Measurements from ENCODE around the gene SKA2.
"Not testable (repeated sequence)": the region's sequence is repeated elsewhere in the genome, so short reads cannot be mapped to it uniquely, and the experiment has no call there.

The SKA2 gene

GRCh38 chr17:59094861-59095530, 60.0 kb downstream of the SKA2 start:
- ATAC-seq (no peak), DNase-seq (no peak)

GRCh38 chr17:59093702-59094231, 61.2 kb downstream of the SKA2 start:
- DNase-seq: no peak
- no peak for ATAC-seq

DNA sequence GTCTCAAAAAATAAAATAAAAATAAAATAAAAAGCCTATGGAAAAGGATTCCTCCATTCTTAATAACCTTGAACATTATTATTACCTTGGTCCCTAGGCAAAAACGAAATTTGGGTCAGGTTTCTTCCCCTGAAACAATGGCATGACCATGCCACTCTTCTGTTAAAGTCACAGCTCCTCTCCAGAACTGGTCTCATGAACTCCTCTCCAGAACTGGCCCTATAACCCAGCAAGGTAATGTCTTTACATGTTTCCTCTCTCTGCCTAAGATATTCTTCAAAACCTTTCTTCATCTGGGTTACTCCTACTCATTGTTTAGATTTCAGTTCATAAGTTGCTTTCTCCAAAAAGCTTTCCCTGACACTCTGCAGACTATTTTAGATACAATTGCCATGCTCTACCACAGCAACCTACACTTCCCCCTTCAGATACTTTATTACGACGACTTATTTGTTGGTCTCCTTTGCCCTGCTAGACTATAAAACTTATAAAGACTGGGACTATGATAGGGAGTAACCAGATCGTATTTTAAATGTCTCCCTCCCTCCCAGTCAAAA, 61.8 kb downstream of the SKA2 start:
- DNase-seq: no peak
- no peak for ATAC-seq

- ATAC-seq: not testable (repeated sequence)
These were observed 64.4 kb downstream of the SKA2 start for GRCh38 chr17:59090593-59090992.

DNA sequence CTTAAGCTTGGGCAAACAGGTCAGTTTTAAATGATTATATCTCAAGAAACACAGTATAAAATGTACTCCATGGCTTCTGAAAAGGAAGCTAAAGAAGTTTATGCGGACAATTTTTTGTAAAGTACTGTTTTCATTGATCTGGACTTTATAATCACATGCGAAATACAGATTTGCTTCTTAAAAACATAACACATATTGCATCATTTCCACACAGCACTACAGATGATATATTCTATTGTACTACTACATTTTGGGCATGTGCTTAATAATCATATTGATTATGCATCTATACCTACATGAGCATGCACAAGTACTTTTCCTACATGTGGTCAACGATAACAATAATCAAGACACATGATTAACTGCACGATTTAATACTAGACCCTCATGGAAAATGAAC, 70.8 kb downstream of the SKA2 start:
- DNase-seq (no peak), ATAC-seq (no peak)

More at GRCh38 chr17:59090593-59090992, 64.4 kb downstream of the SKA2 start:
- not testable (repeated sequence) for DNase-seq

DNA sequence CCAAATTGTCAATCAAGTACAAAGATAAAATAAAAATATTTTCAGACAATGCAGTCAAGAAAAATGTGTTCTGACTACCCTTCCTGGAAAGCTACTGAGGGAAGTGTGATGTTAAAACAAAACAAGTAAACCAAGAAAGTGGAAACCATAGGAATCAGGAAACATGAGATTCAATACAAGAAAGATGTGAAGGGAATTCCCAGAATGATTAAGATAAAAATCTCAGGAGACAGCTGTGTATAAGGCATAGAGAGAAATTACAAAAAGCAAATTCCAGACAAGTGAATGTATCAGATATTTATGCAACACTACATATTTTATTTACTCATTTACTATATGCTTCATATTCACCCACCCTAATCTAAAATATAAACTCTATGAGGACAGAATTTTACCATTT, 80.5 kb downstream of the SKA2 start:
- DNase-seq (no peak), ATAC-seq (no peak)

DNA sequence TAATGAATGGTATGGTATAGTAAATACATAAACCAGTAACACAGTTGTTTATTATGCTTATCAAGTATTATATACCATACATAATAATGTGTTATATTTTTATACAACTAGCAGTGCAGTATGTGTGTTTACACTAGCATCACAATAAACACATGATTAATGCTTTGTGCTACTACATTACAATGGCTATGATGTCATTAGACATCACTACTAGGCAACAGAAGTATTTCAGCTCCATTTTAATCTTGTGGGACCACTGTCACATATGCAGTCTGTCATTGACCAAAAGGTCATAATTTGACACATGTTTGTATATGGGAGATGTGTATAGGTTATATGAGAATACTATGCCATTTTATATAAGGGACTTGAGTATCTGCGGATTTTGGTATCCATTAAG, 81.0 kb downstream of the SKA2 start:
- no peak for ATAC-seq
- DNase-seq: no peak

- ATAC-seq: no peak
- DNase-seq: no peak
These were observed 85.1 kb downstream of the SKA2 start for GRCh38 chr17:59069856-59070255.

DNA sequence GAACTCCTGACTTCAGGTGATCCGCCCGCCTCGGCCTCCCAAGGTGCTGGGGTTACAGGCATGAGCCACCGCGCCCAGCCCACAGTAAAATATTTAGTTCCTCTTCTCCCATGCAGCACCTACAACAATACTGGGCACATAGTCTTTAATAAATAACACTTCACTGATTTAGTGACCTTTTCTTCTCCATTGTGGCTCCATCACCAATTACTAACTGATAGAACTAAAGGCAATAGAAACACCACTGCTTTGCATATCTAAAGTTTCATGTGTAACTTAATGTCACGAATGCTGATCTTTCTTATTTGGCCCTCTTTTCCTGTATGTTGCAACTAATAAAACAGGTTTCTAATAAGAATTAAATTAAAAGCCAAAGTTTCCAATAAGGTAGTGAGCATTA, 87.2 kb downstream of the SKA2 start:
- ATAC-seq (no peak), DNase-seq (no peak)

- no peak for ATAC-seq
- DNase-seq: no peak
These were observed 87.6 kb downstream of the SKA2 start for GRCh38 chr17:59067340-59067739.

DNA sequence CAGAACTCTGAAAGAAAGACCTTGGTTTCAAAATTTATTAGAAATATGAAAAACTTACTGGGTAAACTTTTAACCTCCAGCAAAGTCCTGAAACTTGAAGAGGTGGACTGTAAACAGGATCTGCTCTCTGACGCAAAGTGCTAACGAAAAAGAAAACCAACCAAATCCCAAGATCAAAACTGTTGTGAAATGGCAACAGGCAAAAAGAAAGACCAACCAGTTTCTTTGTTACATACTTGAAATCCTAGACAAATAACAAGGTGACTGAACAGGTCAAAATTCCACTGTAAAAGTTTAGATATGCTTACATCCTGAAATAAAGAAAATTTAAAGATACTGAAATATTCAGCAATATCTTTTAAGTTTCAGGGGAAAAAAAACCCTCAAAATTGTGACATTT, 92.5 kb downstream of the SKA2 start:
- ATAC-seq (no peak), DNase-seq (no peak)
